ENCODE measurements around the gene VAPB.
"Not testable (repeated sequence)": the region's sequence is repeated elsewhere in the genome, so short reads cannot be mapped to it uniquely, and the experiment has no call there.

Gene VAPB

GRCh38 chr20:58388882-58389323, at the start of gene VAPB:
Gene VAPB, plus strand, starts transcription at chr20:58389229. Its CDS starts 231 bp downstream, at chr20:58389460.
- peak; percentile 90 for DNase-seq (ENCODE audit: low read depth in 2 of 2)

- no peak for DNase-seq (ENCODE audit: low read depth in 2 of 2)
Measured at GRCh38 chr20:58339741-58340140, 49.3 kb upstream of the VAPB start.

- DNase-seq (ENCODE audit: low read depth in 2 of 2) = no peak
Measured at GRCh38 chr20:58340151-58340550, 48.9 kb upstream of the VAPB start.

- no peak for DNase-seq (ENCODE audit: low read depth in 2 of 2)
Measured at GRCh38 chr20:58340853-58341252, 48.2 kb upstream of the VAPB start.

GRCh38 chr20:58342104-58342945, 46.7 kb upstream of the VAPB start:
- peak; percentile 35 to 39 for DNase-seq (ENCODE audit: low read depth in 2 of 2)

GRCh38 chr20:58344741-58345140, 44.3 kb upstream of the VAPB start:
- no peak for DNase-seq (ENCODE audit: low read depth in 2 of 2)

- peak; percentile 12 to 15 for DNase-seq (ENCODE audit: low read depth in 2 of 2)
Measured at GRCh38 chr20:58349570-58349969, 39.5 kb upstream of the VAPB start.

- DNase-seq (ENCODE audit: low read depth in 2 of 2) = no peak
Measured at GRCh38 chr20:58352468-58352867, 36.6 kb upstream of the VAPB start.

GRCh38 chr20:58359441-58359840, 29.6 kb upstream of the VAPB start:
- no peak for DNase-seq (ENCODE audit: low read depth in 2 of 2)

GRCh38 chr20:58360936-58361335, 28.1 kb upstream of the VAPB start:
- no peak for DNase-seq (ENCODE audit: low read depth in 2 of 2)

- peak; percentile 27 to 44 for DNase-seq (ENCODE audit: low read depth in 2 of 2)
Measured at GRCh38 chr20:58361481-58362205, 27.4 kb upstream of the VAPB start.

GRCh38 chr20:58362206-58362516, 26.9 kb upstream of the VAPB start:
- no peak for DNase-seq (ENCODE audit: low read depth in 2 of 2)

- no peak for DNase-seq (ENCODE audit: low read depth in 2 of 2)
Measured at GRCh38 chr20:58362970-58363369, 26.1 kb upstream of the VAPB start.

- no peak for DNase-seq (ENCODE audit: low read depth in 2 of 2)
Measured at GRCh38 chr20:58366866-58367265, 22.2 kb upstream of the VAPB start.

- no peak for DNase-seq (ENCODE audit: low read depth in 2 of 2)
Measured at GRCh38 chr20:58372806-58373205, 16.2 kb upstream of the VAPB start.

GRCh38 chr20:58373296-58373695, 15.7 kb upstream of the VAPB start:
- not testable (repeated sequence) for DNase-seq (ENCODE audit: low read depth in 2 of 2)

GRCh38 chr20:58374027-58374850, 14.8 kb upstream of the VAPB start:
- DNase-seq (ENCODE audit: low read depth in 2 of 2) = no peak

GRCh38 chr20:58374906-58375758, 13.9 kb upstream of the VAPB start:
- DNase-seq (ENCODE audit: low read depth in 2 of 2) = peak; percentile 65 to 67

- DNase-seq (ENCODE audit: low read depth in 2 of 2) = no peak
Measured at GRCh38 chr20:58375759-58376352, 13.2 kb upstream of the VAPB start.

- DNase-seq (ENCODE audit: low read depth in 2 of 2) = no peak
Measured at GRCh38 chr20:58377017-58377416, 12.0 kb upstream of the VAPB start.

All from fibroblast of skin of left quadriceps (primary cell).